ENCODE data around the gene MSH3. TPM values are rescaled to one million over a fixed set of nuclear protein-coding genes. Genes with fewer than 3 reads are reported as not detected.
A peak's percentile ranks its signal among the peaks of the same experiment; 100 is the strongest.

Gene MSH3
- polyA plus RNA-seq, 1 donor = 13.8 TPM

DNA sequence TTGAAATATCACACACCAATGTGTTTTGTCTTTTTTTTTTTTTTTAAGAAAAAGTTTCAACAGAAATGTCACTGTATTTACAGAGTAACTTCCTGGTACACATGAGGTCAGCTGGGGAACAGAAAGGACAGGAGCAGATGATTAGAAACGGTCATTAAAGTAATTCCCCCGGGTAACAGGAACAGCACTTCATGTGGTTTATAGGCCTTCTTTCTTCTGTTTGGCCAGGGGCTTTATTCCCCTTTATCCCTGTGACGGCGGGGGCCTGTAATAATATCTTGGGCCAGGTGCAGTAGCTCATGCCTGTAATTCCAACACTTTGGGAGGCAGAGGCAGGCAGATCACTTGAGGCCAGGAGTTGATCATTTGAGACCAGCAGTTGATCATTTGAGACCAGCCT is 30.5 kb upstream of the MSH3 start:
- peak; percentile 43 to 77 for DNase-seq
- Histone ChIP-seq H3K36me3 (ENCODE audit: control insufficient read depth, insufficient read depth, low read length) (peaks cover 2% of the 10 kb centered on the region), H3K27ac (ENCODE audit: low read length) (peak overlapping the region; percentile 7), H3K4me1 (ENCODE audit: control insufficient read depth, insufficient read depth, low read length) (no peaks in the 10 kb centered on the region), H3K9me3 (ENCODE audit: control insufficient read depth, low read depth, low read length) (no peaks in the 10 kb centered on the region), H3K27me3 (ENCODE audit: control insufficient read depth, insufficient read depth, low read length) (no peaks in the 10 kb centered on the region), H3K4me3 (ENCODE audit: low read length) (no peak overlapping the region)
- 20% methylated on average over 1 of the region's 4 CpGs for WGBS (ENCODE audit: insufficient coverage, low lambda C conversion rate)

DNA sequence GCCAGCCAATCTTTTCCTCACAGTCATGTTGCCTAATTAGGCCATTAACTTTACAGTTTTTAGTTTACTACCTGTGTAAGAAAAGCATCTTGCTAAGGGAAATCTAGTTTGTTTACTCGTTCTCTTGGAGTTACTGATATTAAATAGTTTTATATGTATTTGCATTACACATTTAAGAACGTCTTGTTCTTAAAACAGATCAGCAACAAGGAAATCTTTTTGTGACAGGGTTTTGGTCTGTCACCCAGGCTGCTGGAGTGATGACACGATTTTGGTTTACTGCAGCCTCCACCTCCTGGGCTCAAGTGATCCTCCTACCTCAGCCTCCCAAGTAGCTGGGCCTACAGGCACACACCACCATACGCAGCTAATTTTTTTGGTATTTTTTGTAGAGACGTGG is 29.2 kb upstream of the MSH3 start:
- H3K4me3 ChIP-seq (ENCODE audit: low read length) = no peak overlapping the region
- H3K4me1 ChIP-seq (ENCODE audit: control insufficient read depth, insufficient read depth, low read length) = no peaks in the 10 kb centered on the region
- H3K36me3 ChIP-seq (ENCODE audit: control insufficient read depth, insufficient read depth, low read length) = peaks cover 7% of the 10 kb centered on the region
- H3K9me3 ChIP-seq (ENCODE audit: control insufficient read depth, low read depth, low read length) = no peaks in the 10 kb centered on the region
- H3K27me3 ChIP-seq (ENCODE audit: control insufficient read depth, insufficient read depth, low read length) = no peaks in the 10 kb centered on the region
- H3K27ac ChIP-seq (ENCODE audit: low read length) = no peak overlapping the region
- 100% methylated on average over 2 of the region's 5 CpGs for WGBS (ENCODE audit: insufficient coverage, low lambda C conversion rate)
- DNase-seq = no peak

DNA sequence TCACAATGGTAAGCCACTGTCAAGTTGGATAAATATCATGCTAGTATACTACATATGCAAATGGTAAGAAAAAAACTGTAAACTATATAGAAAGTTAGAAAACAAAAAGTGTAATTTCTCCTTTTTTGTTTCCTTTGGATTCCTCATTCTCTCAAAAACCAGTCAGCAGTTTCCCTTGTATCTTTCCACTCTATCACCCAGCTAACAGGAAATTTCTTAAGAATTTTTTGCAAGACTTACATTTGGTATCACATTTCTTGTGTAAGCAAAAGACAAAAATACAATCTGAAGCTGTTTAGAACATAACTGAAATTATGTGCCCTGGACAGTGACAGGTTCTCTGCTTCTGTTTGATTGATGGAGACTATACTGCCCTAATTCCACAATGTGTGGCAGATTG is 25.2 kb upstream of the MSH3 start:
- Histone ChIP-seq H3K4me1 (ENCODE audit: control insufficient read depth, insufficient read depth, low read length) (no peaks in the 10 kb centered on the region), H3K36me3 (ENCODE audit: control insufficient read depth, insufficient read depth, low read length) (peaks cover 14% of the 10 kb centered on the region), H3K9me3 (ENCODE audit: control insufficient read depth, low read depth, low read length) (no peaks in the 10 kb centered on the region), H3K27me3 (ENCODE audit: control insufficient read depth, insufficient read depth, low read length) (no peaks in the 10 kb centered on the region), H3K4me3 (ENCODE audit: low read length) (no peak overlapping the region), H3K27ac (ENCODE audit: low read length) (no peak overlapping the region)
- no peak for DNase-seq

DNA sequence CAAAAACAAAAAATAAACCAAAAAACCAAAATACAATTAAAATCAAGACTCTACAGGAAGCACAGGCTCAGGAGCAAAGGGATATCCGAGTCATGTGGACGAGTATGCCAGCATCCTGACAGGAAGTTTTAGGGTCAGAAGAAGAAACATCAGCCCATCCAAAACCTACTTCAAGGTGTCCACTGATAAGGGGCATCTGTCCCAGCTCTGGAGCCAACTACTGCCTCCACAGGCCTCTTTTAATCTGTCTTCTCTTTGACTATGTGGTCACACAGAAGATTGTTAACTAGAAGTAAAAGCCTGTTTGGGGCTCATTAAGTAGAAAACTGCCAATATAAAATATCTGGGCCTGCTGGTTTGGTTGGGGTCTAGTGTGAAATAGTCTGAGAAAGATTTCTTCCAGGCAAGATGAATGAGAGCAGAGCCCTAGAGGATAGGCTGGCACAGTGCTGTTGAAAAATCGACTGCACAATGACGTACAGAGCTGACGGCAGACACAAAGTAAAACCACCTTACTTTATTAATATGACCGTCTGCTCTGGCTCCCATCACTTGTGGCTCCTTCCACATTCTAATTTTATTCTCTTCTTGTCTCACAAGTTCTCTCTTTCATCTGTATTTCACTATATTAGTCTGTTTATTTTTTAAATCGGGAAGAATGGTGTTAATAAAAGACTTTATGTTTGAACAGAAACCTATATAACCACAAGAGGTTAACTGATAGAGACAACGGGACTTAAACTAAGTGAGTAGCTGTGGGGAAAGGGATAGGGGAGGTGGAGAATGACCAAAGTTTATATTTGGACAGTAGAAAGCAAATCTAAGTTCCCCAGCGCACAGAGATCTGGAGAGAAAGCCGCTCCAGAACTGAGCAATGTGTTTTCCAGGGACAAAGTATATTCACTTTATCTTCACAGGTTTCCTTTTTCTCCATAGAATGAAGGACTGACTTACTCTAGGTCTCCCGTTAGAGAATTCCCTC is 22.9 kb upstream of the MSH3 start:
- WGBS (ENCODE audit: insufficient coverage, low lambda C conversion rate) = 92% methylated on average over 4 of the region's 11 CpGs
- Histone ChIP-seq H3K4me1 (ENCODE audit: control insufficient read depth, insufficient read depth, low read length) (no peaks in the 10 kb centered on the region), H3K27ac (ENCODE audit: low read length) (no peak overlapping the region), H3K27me3 (ENCODE audit: control insufficient read depth, insufficient read depth, low read length) (no peaks in the 10 kb centered on the region), H3K36me3 (ENCODE audit: control insufficient read depth, insufficient read depth, low read length) (peaks cover 16% of the 10 kb centered on the region), H3K4me3 (ENCODE audit: low read length) (no peak overlapping the region), H3K9me3 (ENCODE audit: control insufficient read depth, low read depth, low read length) (no peaks in the 10 kb centered on the region)
- DNase-seq = no peak

- Histone ChIP-seq H3K36me3 (ENCODE audit: control insufficient read depth, insufficient read depth, low read length) (peaks cover 20% of the 10 kb centered on the region), H3K27ac (ENCODE audit: low read length) (no peak overlapping the region), H3K4me1 (ENCODE audit: control insufficient read depth, insufficient read depth, low read length) (no peaks in the 10 kb centered on the region), H3K9me3 (ENCODE audit: control insufficient read depth, low read depth, low read length) (no peaks in the 10 kb centered on the region), H3K27me3 (ENCODE audit: control insufficient read depth, insufficient read depth, low read length) (no peaks in the 10 kb centered on the region), H3K4me3 (ENCODE audit: low read length) (no peak overlapping the region)
- DNase-seq = no peak
- 69% methylated on average over 2 of the region's 2 CpGs for WGBS (ENCODE audit: insufficient coverage, low lambda C conversion rate)
Observed at GRCh38 chr5:80632700-80633099, 21.8 kb upstream of the MSH3 start.

GRCh38 chr5:80634193-80634592 is 20.3 kb upstream of the MSH3 start:
- no peaks in the 10 kb centered on the region for H3K4me1 ChIP-seq (ENCODE audit: control insufficient read depth, insufficient read depth, low read length)
- H3K9me3 ChIP-seq (ENCODE audit: control insufficient read depth, low read depth, low read length) = no peaks in the 10 kb centered on the region
- no peak overlapping the region for H3K27ac ChIP-seq (ENCODE audit: low read length)
- peaks cover 22% of the 10 kb centered on the region for H3K36me3 ChIP-seq (ENCODE audit: control insufficient read depth, insufficient read depth, low read length)
- no peak overlapping the region for H3K4me3 ChIP-seq (ENCODE audit: low read length)
- H3K27me3 ChIP-seq (ENCODE audit: control insufficient read depth, insufficient read depth, low read length) = no peaks in the 10 kb centered on the region
- no peak for DNase-seq

DNA sequence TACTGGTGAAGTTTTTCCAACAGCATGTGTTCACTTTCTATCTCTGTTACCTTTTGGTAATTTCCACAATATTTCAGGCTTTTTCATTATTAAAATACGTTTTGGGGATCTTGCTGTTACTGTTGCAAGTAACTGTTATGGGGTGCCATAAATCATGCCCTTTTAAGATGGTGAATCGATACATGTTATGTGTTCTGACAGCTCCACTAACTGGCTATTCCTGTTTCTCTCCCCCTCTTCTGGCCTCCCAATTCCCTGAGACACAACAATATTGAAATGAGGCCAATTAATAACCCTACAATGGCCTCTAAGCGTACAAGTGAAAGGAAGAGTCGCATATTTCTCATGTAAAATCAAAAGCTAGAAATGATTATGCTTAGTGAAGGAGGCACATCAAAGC is 13.1 kb upstream of the MSH3 start:
- Histone ChIP-seq H3K4me3 (ENCODE audit: low read length) (no peak overlapping the region), H3K4me1 (ENCODE audit: control insufficient read depth, insufficient read depth, low read length) (no peaks in the 10 kb centered on the region), H3K9me3 (ENCODE audit: control insufficient read depth, low read depth, low read length) (no peaks in the 10 kb centered on the region), H3K27me3 (ENCODE audit: control insufficient read depth, insufficient read depth, low read length) (no peaks in the 10 kb centered on the region), H3K27ac (ENCODE audit: low read length) (no peak overlapping the region), H3K36me3 (ENCODE audit: control insufficient read depth, insufficient read depth, low read length) (peaks cover 34% of the 10 kb centered on the region)
- WGBS (ENCODE audit: insufficient coverage, low lambda C conversion rate) = 67% methylated on average over 1 of the region's 4 CpGs
- no peak for DNase-seq

GRCh38 chr5:80644900-80645299 is 9.6 kb upstream of the MSH3 start:
- H3K36me3 ChIP-seq (ENCODE audit: control insufficient read depth, insufficient read depth, low read length) = peaks cover 38% of the 10 kb centered on the region
- no peak for DNase-seq
- H3K9me3 ChIP-seq (ENCODE audit: control insufficient read depth, low read depth, low read length) = no peaks in the 10 kb centered on the region
- H3K4me3 ChIP-seq (ENCODE audit: low read length) = no peak overlapping the region
- H3K4me1 ChIP-seq (ENCODE audit: control insufficient read depth, insufficient read depth, low read length) = no peaks in the 10 kb centered on the region
- no CpG with 5 or more reads among the region's 4 CpGs for WGBS (ENCODE audit: insufficient coverage, low lambda C conversion rate)
- H3K27ac ChIP-seq (ENCODE audit: low read length) = no peak overlapping the region
- no peaks in the 10 kb centered on the region for H3K27me3 ChIP-seq (ENCODE audit: control insufficient read depth, insufficient read depth, low read length)

- no peaks in the 10 kb centered on the region for H3K27me3 ChIP-seq (ENCODE audit: control insufficient read depth, insufficient read depth, low read length)
- no peak for DNase-seq
- peaks cover 29% of the 10 kb centered on the region for H3K36me3 ChIP-seq (ENCODE audit: control insufficient read depth, insufficient read depth, low read length)
- no peak overlapping the region for H3K4me3 ChIP-seq (ENCODE audit: low read length)
- WGBS (ENCODE audit: insufficient coverage, low lambda C conversion rate) = 100% methylated on average over 1 of the region's 3 CpGs
- H3K27ac ChIP-seq (ENCODE audit: low read length) = no peak overlapping the region
- H3K4me1 ChIP-seq (ENCODE audit: control insufficient read depth, insufficient read depth, low read length) = no peaks in the 10 kb centered on the region
- no peaks in the 10 kb centered on the region for H3K9me3 ChIP-seq (ENCODE audit: control insufficient read depth, low read depth, low read length)
Observed at GRCh38 chr5:80646926-80647325, 7.5 kb upstream of the MSH3 start.

GRCh38 chr5:80653502-80653901 is 950 bp upstream of the MSH3 start:
- H3K4me3 ChIP-seq (ENCODE audit: low read length) = peak overlapping the region; percentile 52
- peaks cover 18% of the 10 kb centered on the region for H3K36me3 ChIP-seq (ENCODE audit: control insufficient read depth, insufficient read depth, low read length)
- peak overlapping the region; percentile 86 for H3K27ac ChIP-seq (ENCODE audit: low read length)
- no peaks in the 10 kb centered on the region for H3K27me3 ChIP-seq (ENCODE audit: control insufficient read depth, insufficient read depth, low read length)
- peak in 1 of 2 donors; percentile 43 for DNase-seq
- H3K9me3 ChIP-seq (ENCODE audit: control insufficient read depth, low read depth, low read length) = no peaks in the 10 kb centered on the region
- WGBS (ENCODE audit: insufficient coverage, low lambda C conversion rate) = 48% methylated on average over 2 of the region's 8 CpGs
- H3K4me1 ChIP-seq (ENCODE audit: control insufficient read depth, insufficient read depth, low read length) = peaks cover 2% of the 10 kb centered on the region

- Histone ChIP-seq H3K27me3 (ENCODE audit: control insufficient read depth, insufficient read depth, low read length) (no peaks in the 10 kb centered on the region), H3K4me1 (ENCODE audit: control insufficient read depth, insufficient read depth, low read length) (peaks cover 2% of the 10 kb centered on the region), H3K36me3 (ENCODE audit: control insufficient read depth, insufficient read depth, low read length) (peaks cover 19% of the 10 kb centered on the region), H3K27ac (ENCODE audit: low read length) (peak overlapping the region; percentile 86), H3K4me3 (ENCODE audit: low read length) (peak overlapping the region; percentile 52), H3K9me3 (ENCODE audit: control insufficient read depth, low read depth, low read length) (no peaks in the 10 kb centered on the region)
- no CpG with 5 or more reads among the region's 24 CpGs for WGBS (ENCODE audit: insufficient coverage, low lambda C conversion rate)
- peak; percentile 80 to 89 for DNase-seq
Observed at GRCh38 chr5:80654054-80654390, 430 bp upstream of the MSH3 start.

All from large intestine (tissue), 3 donors.